Measurements from ENCODE around the gene FAM118A. TPM values are rescaled to one million over a fixed set of nuclear protein-coding genes. Genes with fewer than 3 reads are reported as not detected.

FAM118A gene
- polyA plus RNA-seq, 1 donor (not counting 4 experiments of a cell fraction or from before 2014, with no cell fraction given), result 31.1 TPM

DNA sequence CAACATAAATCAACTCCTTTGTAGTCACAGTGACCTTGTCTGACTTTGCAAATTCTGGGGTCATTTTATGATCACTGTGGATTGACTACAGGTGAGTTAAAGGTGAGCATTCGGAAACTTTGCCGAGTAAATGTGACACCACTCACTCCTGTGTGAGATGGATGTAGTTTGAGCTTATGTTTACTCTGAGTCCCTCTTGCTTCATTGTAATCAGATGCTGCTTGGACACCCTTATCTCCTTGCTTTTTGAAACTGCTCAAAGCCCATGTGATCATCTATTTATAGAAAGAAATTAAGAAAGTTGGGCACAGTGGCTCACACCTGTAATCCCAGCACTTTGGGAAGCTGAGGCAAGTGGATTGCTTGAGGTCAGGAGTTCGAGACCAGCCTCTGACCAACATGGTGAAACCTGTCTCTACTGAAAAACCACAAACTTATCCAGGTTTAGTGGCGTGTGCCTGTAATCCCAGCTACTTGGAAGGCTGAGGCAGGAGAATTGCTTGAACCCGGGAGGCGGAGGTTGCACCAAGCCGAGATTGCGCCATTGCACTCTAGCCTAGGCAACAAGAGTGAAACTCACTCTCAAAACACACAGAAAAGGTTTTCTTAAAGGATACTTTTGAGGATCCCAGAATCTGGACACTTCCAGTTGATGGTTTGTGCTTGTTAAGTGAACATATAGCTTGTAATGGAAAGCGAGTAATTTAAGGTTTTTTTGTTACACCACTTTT, 7.2 kb downstream of the FAM118A start:
- H3K4me2 ChIP-seq (ENCODE audit: control insufficient read depth, extremely low read depth, insufficient read depth, low read depth, low read length), result peak overlapping the region; percentile 82
- no peak overlapping the region for H2AFZ ChIP-seq (ENCODE audit: control insufficient read depth, low read length)
- peaks cover 10% of the 10 kb centered on the region for H3K9me1 ChIP-seq (ENCODE audit: control insufficient read depth, extremely low read depth, insufficient read depth, low read length)
- H3K79me2 ChIP-seq (ENCODE audit: control insufficient read depth, insufficient read depth, low read length), result peaks cover 69% of the 10 kb centered on the region
- H3K36me3 ChIP-seq (ENCODE audit: control insufficient read depth in 2 of 2, extremely low read depth in 1 of 2, insufficient read depth in 2 of 2, low read length in 2 of 2), result peaks cover 2 to 8% of the 10 kb centered on the region in 2 experiments
- peak overlapping the region; percentile 60 for H3K27ac ChIP-seq (ENCODE audit: control insufficient read depth, insufficient read depth, low read length)
- no peak for FAIRE-seq
- H3K4me1 ChIP-seq (ENCODE audit: control insufficient read depth, extremely low read depth, insufficient read depth, low read length), result peaks cover 20% of the 10 kb centered on the region
- no peaks in the 10 kb centered on the region for H4K20me1 ChIP-seq (ENCODE audit: control insufficient read depth, extremely low read depth, insufficient read depth, low read length)
- no peaks in the 10 kb centered on the region for H3K27me3 ChIP-seq (ENCODE audit: control insufficient read depth, extremely low read depth, insufficient read depth, low read length)
- H3K4me3 ChIP-seq (ENCODE audit: control insufficient read depth in 2 of 3, extremely low read depth in 1 of 3, insufficient read depth in 2 of 3, low read depth in 1 of 3, low read length in 3 of 3), result peak overlapping the region in 1 of 3 experiments; percentile 31
- dilution Hi-C loops (cut with MboI; ENCODE audit: extremely low pct_ligation_motif_present, low sequenced_read_pairs), result no loop called here
- DNase-seq (ENCODE audit: low read depth, low spot score), result no peak
- no peaks in the 10 kb centered on the region for H3K9me3 ChIP-seq (ENCODE audit: control insufficient read depth, low read depth, low read length)
- no peak overlapping the region for H3K9ac ChIP-seq (ENCODE audit: control insufficient read depth, extremely low read depth, insufficient read depth, low read length)
- no peak for TF ChIP-seq EZH2 (IDR thresholded peaks at IDR 0.05; ENCODE audit: low read length)
- TF ChIP-seq, protein P1, sequence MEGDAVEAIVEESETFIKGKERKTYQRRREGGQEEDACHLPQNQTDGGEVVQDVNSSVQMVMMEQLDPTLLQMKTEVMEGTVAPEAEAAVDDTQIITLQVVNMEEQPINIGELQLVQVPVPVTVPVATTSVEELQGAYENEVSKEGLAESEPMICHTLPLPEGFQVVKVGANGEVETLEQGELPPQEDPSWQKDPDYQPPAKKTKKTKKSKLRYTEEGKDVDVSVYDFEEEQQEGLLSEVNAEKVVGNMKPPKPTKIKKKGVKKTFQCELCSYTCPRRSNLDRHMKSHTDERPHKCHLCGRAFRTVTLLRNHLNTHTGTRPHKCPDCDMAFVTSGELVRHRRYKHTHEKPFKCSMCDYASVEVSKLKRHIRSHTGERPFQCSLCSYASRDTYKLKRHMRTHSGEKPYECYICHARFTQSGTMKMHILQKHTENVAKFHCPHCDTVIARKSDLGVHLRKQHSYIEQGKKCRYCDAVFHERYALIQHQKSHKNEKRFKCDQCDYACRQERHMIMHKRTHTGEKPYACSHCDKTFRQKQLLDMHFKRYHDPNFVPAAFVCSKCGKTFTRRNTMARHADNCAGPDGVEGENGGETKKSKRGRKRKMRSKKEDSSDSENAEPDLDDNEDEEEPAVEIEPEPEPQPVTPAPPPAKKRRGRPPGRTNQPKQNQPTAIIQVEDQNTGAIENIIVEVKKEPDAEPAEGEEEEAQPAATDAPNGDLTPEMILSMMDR (optimal IDR thresholded peaks at IDR 0.05 in 1 of 3, IDR thresholded peaks at IDR 0.05 in 1 of 3, conservative IDR thresholded peaks at IDR 0.05 in 1 of 3; ENCODE audit: extremely low read depth in 1 of 3, insufficient read depth in 2 of 3, low read length in 3 of 3), result no peak

DNA sequence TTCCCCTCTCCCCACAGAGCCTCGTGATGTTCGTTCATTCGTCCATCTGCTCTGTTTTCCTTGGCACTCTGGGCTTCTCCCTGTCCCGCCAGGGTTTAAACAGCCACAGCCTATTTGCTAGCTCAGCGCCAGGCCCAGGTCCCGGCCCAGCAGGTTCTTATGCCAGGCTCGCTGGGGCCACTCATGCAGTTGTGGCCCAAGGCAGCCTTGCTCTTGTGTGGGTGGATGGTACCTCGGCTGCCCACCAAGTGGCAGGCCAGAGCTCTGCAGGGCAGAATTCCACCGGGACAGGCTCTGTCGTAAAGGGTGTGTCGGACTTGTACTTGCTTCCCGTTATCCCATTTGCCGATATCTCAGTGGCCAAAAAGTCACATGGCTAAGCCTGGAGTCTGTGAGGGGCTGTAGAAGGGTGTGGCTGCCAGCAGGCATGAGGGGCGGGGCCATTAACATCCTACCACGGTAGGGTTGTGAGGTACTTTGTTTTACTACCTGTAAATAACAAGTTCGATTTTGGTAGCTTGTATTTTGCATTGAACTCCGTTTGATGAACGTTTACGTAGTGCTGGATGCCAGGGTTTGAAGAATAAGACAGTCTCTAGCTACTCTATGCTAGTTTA, 7.9 kb downstream of the FAM118A start:
- H3K79me2 ChIP-seq (ENCODE audit: control insufficient read depth, insufficient read depth, low read length), result peaks cover 65% of the 10 kb centered on the region
- H3K4me1 ChIP-seq (ENCODE audit: control insufficient read depth, extremely low read depth, insufficient read depth, low read length), result peaks cover 20% of the 10 kb centered on the region
- H3K36me3 ChIP-seq (ENCODE audit: control insufficient read depth in 2 of 2, extremely low read depth in 1 of 2, insufficient read depth in 2 of 2, low read length in 2 of 2), result peaks cover 5 to 9% of the 10 kb centered on the region in 2 experiments
- DNase-seq (ENCODE audit: low read depth, low spot score) (peak; percentile 62), FAIRE-seq (no peak)
- H3K27ac ChIP-seq (ENCODE audit: control insufficient read depth, insufficient read depth, low read length), result peak overlapping the region; percentile 60
- H3K27me3 ChIP-seq (ENCODE audit: control insufficient read depth, extremely low read depth, insufficient read depth, low read length), result no peaks in the 10 kb centered on the region
- peak overlapping the region; percentile 52 for H3K9ac ChIP-seq (ENCODE audit: control insufficient read depth, extremely low read depth, insufficient read depth, low read length)
- peak overlapping the region; percentile 82 for H3K4me2 ChIP-seq (ENCODE audit: control insufficient read depth, extremely low read depth, insufficient read depth, low read depth, low read length)
- dilution Hi-C loops (cut with MboI; ENCODE audit: extremely low pct_ligation_motif_present, low sequenced_read_pairs), result no loop called here
- H3K4me3 ChIP-seq (ENCODE audit: control insufficient read depth in 2 of 3, extremely low read depth in 1 of 3, insufficient read depth in 2 of 3, low read depth in 1 of 3, low read length in 3 of 3), result peak overlapping the region in 2 of 3 experiments; percentile 25 to 31
- no peaks in the 10 kb centered on the region for H3K9me3 ChIP-seq (ENCODE audit: control insufficient read depth, low read depth, low read length)
- H3K9me1 ChIP-seq (ENCODE audit: control insufficient read depth, extremely low read depth, insufficient read depth, low read length), result peaks cover 10% of the 10 kb centered on the region
- no peak for TF ChIP-seq EZH2 (IDR thresholded peaks at IDR 0.05; ENCODE audit: low read length)
- TF ChIP-seq, protein P1 (optimal IDR thresholded peaks at IDR 0.05 in 1 of 3, IDR thresholded peaks at IDR 0.05 in 1 of 3, conservative IDR thresholded peaks at IDR 0.05 in 1 of 3; ENCODE audit: extremely low read depth in 1 of 3, insufficient read depth in 2 of 3, low read length in 3 of 3), result peak; percentile 67 to 69 (median 68)
- peak overlapping the region; percentile 73 for H2AFZ ChIP-seq (ENCODE audit: control insufficient read depth, low read length)
- H4K20me1 ChIP-seq (ENCODE audit: control insufficient read depth, extremely low read depth, insufficient read depth, low read length), result no peaks in the 10 kb centered on the region

Data from keratinocyte (primary cell).